Vagina (tissue), 2 donors: ENCODE measurements around the gene COMMD6. TPM values are rescaled to one million over a fixed set of nuclear protein-coding genes. Genes with fewer than 3 reads are reported as not detected.

Experiments used
- DNase-seq, 2 donors: peaks; one replicate each; pipeline ENCODE4 v3.0.0-alpha.2; 2017; ENCODE audit errors: extremely low spot score in 2 of 2
- H3K27ac ChIP-seq: fragments of 200-600 bp; sonication (generic); one replicate; pipeline ENCODE4 v1.5.1; 2019
- H3K27me3 ChIP-seq: fragments of 200-600 bp; sonication (generic); one replicate; pipeline ENCODE4 v1.5.1; 2019
- H3K36me3 ChIP-seq, 2 donors: fragments of 200-600 bp; sonication (generic); one replicate each; pipeline ENCODE4 v1.5.1; 2017 to 2019
- H3K4me1 ChIP-seq: fragments of 200-600 bp; sonication (generic); one replicate; pipeline ENCODE4 v1.5.1; 2019
- H3K4me3 ChIP-seq, 2 donors: fragments of 200-600 bp; sonication (generic); 1 replicate in 1 of 2; 2 replicates in 1 of 2; pipeline ENCODE4 v1.5.1; 2016 to 2019
- H3K9me3 ChIP-seq: fragments of 200-600 bp; sonication (generic); one replicate; pipeline ENCODE4 v1.5.1; 2019
- CTCF ChIP-seq, 3 experiments: fragments of 450-650 bp in 2 of 3; fragments of 200-600 bp in 1 of 3; sonication (generic) in 1 of 3; IDR thresholded peaks; one replicate each; pipeline ENCODE4 v1.5.1; 2017 to 2019; ENCODE audit warnings: antibody characterized with exemption in 3 of 3, mild to moderate bottlenecking in 2 of 3, moderate library complexity in 2 of 3
- POLR2A ChIP-seq, 2 donors: fragments of 450-650 bp; IDR thresholded peaks; one replicate each; pipeline ENCODE4 v1.6.1; 2017; ENCODE audit warnings: antibody characterized with exemption in 2 of 2, mild to moderate bottlenecking in 2 of 2, moderate library complexity in 2 of 2
- POLR2AphosphoS5 ChIP-seq, 2 donors: sonication (generic); formaldehyde crosslinking; IDR thresholded peaks; one replicate each; pipeline ENCODE4 v1.9.0; 2017; ENCODE audit warnings: antibody characterized with exemption in 2 of 2, mild to moderate bottlenecking in 2 of 2, low read depth in 1 of 2; ENCODE audit not compliant: insufficient read depth in 1 of 2
- intact Hi-C: fragments of 100-400 bp; cut with DNase I; formaldehyde crosslinking; loops from one replicate; pipeline ENCODE4 v1.15.1; 2023
- total RNA-seq: library from RNA; depleted of rRNA; stranded (reverse); fragments of >200 nt; gene quantifications from one replicate; pipeline ENCODE4 v1.2.3, GENCODE V29; 2016

The COMMD6 gene
- total RNA-seq, 1 donor from 2014 or later, result 211 TPM

- peaks cover 5% of the 10 kb centered on the region for H3K4me1 ChIP-seq
- no peak overlapping the region for H3K4me3 ChIP-seq
- intact Hi-C loops, result no loop called here
- TF ChIP-seq CTCF (IDR thresholded peaks at IDR 0.05) (no peak), POLR2A (IDR thresholded peaks at IDR 0.05) (no peak), POLR2AphosphoS5 (IDR thresholded peaks at IDR 0.05; ENCODE audit: insufficient read depth in 1 of 2, low read depth in 1 of 2) (no peak)
- DNase-seq, result no peak
- H3K36me3 ChIP-seq, result peaks cover 0 to 16% of the 10 kb centered on the region in 2 donors
- no peak overlapping the region for H3K27ac ChIP-seq
- H3K9me3 ChIP-seq, result no peaks in the 10 kb centered on the region
- no peaks in the 10 kb centered on the region for H3K27me3 ChIP-seq
These were observed 18.2 kb upstream of the COMMD6 start for GRCh38 chr13:75555836-75556235.

- H3K9me3 ChIP-seq, result no peaks in the 10 kb centered on the region
- H3K27me3 ChIP-seq, result no peaks in the 10 kb centered on the region
- no peak for DNase-seq
- peaks cover 14% of the 10 kb centered on the region for H3K4me1 ChIP-seq
- H3K27ac ChIP-seq, result no peak overlapping the region
- H3K36me3 ChIP-seq, result peaks cover 0 to 13% of the 10 kb centered on the region in 2 donors
- H3K4me3 ChIP-seq, result no peak overlapping the region
- intact Hi-C loops, result no loop called here
- TF ChIP-seq CTCF (IDR thresholded peaks at IDR 0.05), result no peak
- TF ChIP-seq POLR2A (IDR thresholded peaks at IDR 0.05), result no peak
- TF ChIP-seq POLR2AphosphoS5 (IDR thresholded peaks at IDR 0.05; ENCODE audit: insufficient read depth in 1 of 2, low read depth in 1 of 2), result no peak
These were observed 17.3 kb upstream of the COMMD6 start for GRCh38 chr13:75554981-75555380.

- Histone ChIP-seq H3K4me1 (peaks cover 15% of the 10 kb centered on the region), H3K27ac (no peak overlapping the region), H3K4me3 (no peak overlapping the region), H3K36me3 (peaks cover 0 to 13% of the 10 kb centered on the region in 2 donors), H3K9me3 (no peaks in the 10 kb centered on the region), H3K27me3 (no peaks in the 10 kb centered on the region)
- TF ChIP-seq CTCF (IDR thresholded peaks at IDR 0.05) (no peak), POLR2AphosphoS5 (IDR thresholded peaks at IDR 0.05; ENCODE audit: insufficient read depth in 1 of 2, low read depth in 1 of 2) (no peak), POLR2A (IDR thresholded peaks at IDR 0.05) (no peak)
- intact Hi-C loops, result no loop called here
- no peak for DNase-seq
These were observed 16.8 kb upstream of the COMMD6 start for GRCh38 chr13:75554464-75554863.

- intact Hi-C loops, result no loop called here
- DNase-seq, result no peak
- Histone ChIP-seq H3K9me3 (no peaks in the 10 kb centered on the region), H3K27ac (peak overlapping the region; percentile 81), H3K27me3 (no peaks in the 10 kb centered on the region), H3K36me3 (peaks cover 0 to 10% of the 10 kb centered on the region in 2 donors), H3K4me3 (peak overlapping the region; percentile 54 to 92), H3K4me1 (peaks cover 15% of the 10 kb centered on the region)
- TF ChIP-seq POLR2AphosphoS5 (IDR thresholded peaks at IDR 0.05; ENCODE audit: insufficient read depth in 1 of 2, low read depth in 1 of 2) (no peak), CTCF (IDR thresholded peaks at IDR 0.05) (no peak), POLR2A (IDR thresholded peaks at IDR 0.05) (no peak)
These were observed 12.5 kb upstream of the COMMD6 start for GRCh38 chr13:75550159-75550567.

- Histone ChIP-seq H3K4me3 (peak within 1 kb of the TSS; percentile 54 to 92), H3K36me3 (peaks cover 0 to 6% of the 10 kb centered on the region in 2 donors), H3K27me3 (no peaks in the 10 kb centered on the region), H3K9me3 (no peaks in the 10 kb centered on the region), H3K4me1 (peaks cover 15% of the 10 kb centered on the region), H3K27ac (peak within 1 kb of the TSS; percentile 81)
- peak; percentile 49 to 90 (median 55) for TF ChIP-seq CTCF (IDR thresholded peaks at IDR 0.05)
- TF ChIP-seq POLR2AphosphoS5 (IDR thresholded peaks at IDR 0.05; ENCODE audit: insufficient read depth in 1 of 2, low read depth in 1 of 2), result peak; percentile 80 to 88
- TF ChIP-seq POLR2A (IDR thresholded peaks at IDR 0.05), result peak in 1 of 2 donors; percentile 28
- peak; percentile 91 to 98 for DNase-seq
- intact Hi-C loops, result no loop called here
These were observed 11.9 kb upstream of the COMMD6 start, which contains the start of gene UCHL3 for GRCh38 chr13:75549262-75550158. Gene UCHL3 (plus strand): TSS chr13:75549791. CDS start chr13:75549821, 30 bp downstream.
